Measurements from ENCODE around the gene PRKACA.

Gene PRKACA

GRCh38 chr19:14117668-14118164, at the start of gene PRKACA:
PRKACA (minus strand) TSS chr19:14117762; CDS start chr19:14117547, 215 bp downstream.
- peak within 1 kb of the TSS; percentile 92 for H3K27ac ChIP-seq
- TF ChIP-seq ZFX (IDR thresholded peaks at IDR 0.05; ENCODE audit: borderline replicate concordance) (no peak), CTCF (IDR thresholded peaks at IDR 0.05) (no peak)

GRCh38 chr19:14166999-14167575, 49.5 kb upstream of the PRKACA start:
- TF ChIP-seq CTCF (IDR thresholded peaks at IDR 0.05) (no peak), ZFX (IDR thresholded peaks at IDR 0.05; ENCODE audit: borderline replicate concordance) (no peak)
- no peak overlapping the region for H3K27ac ChIP-seq

- no peak overlapping the region for H3K27ac ChIP-seq
- TF ChIP-seq ZFX (IDR thresholded peaks at IDR 0.05; ENCODE audit: borderline replicate concordance), result no peak
- TF ChIP-seq CTCF (IDR thresholded peaks at IDR 0.05), result no peak
Measured at GRCh38 chr19:14165990-14166830, 48.6 kb upstream of the PRKACA start.

- no peak overlapping the region for H3K27ac ChIP-seq
- TF ChIP-seq ZFX (IDR thresholded peaks at IDR 0.05; ENCODE audit: borderline replicate concordance) (no peak), CTCF (IDR thresholded peaks at IDR 0.05) (no peak)
Measured at GRCh38 chr19:14164724-14165493, 47.3 kb upstream of the PRKACA start.

- TF ChIP-seq ZFX (IDR thresholded peaks at IDR 0.05; ENCODE audit: borderline replicate concordance), result no peak
- no peak overlapping the region for H3K27ac ChIP-seq
Measured at GRCh38 chr19:14164082-14164481, 46.5 kb upstream of the PRKACA start.

- TF ChIP-seq ZFX (IDR thresholded peaks at IDR 0.05; ENCODE audit: borderline replicate concordance), result no peak
- no peak overlapping the region for H3K27ac ChIP-seq
Measured at GRCh38 chr19:14162871-14163297, 45.3 kb upstream of the PRKACA start.

- TF ChIP-seq CTCF (IDR thresholded peaks at IDR 0.05) (no peak), ZFX (IDR thresholded peaks at IDR 0.05; ENCODE audit: borderline replicate concordance) (no peak)
- H3K27ac ChIP-seq, result no peak overlapping the region
Measured at GRCh38 chr19:14161305-14161704, 43.7 kb upstream of the PRKACA start.

All from 22Rv1 (cell line).